Keratinocyte (primary cell): Measurements from ENCODE around the gene MYB. TPM values are rescaled to one million over a fixed set of nuclear protein-coding genes. Genes with fewer than 3 reads are reported as not detected.

ENCODE experiments used
- DNase-seq: peaks from one replicate; pipeline ENCODE4 v3.0.0-alpha.2; 2011; ENCODE audit warnings: low read depth, missing footprints, low spot score
- FAIRE-seq: peaks from 2 replicates; lab custom pipeline; 2011; peaks lifted over from hg19 to GRCh38; lab: Jason Lieb, UNC
- H2AFZ ChIP-seq: 2 replicates; pipeline ENCODE4 v1.6.0; 2012; ENCODE audit warnings: low read length, control low read depth, inconsistent platforms; ENCODE audit not compliant: control insufficient read depth
- H3K27ac ChIP-seq: 2 replicates; pipeline ENCODE4 v1.5.1; 2011; ENCODE audit warnings: low read length; ENCODE audit not compliant: control insufficient read depth, insufficient read depth
- H3K27me3 ChIP-seq: 3 replicates; pipeline ENCODE4 v1.6.0; 2011; ENCODE audit warnings: low read length; ENCODE audit not compliant: control insufficient read depth, insufficient read depth; ENCODE audit errors: extremely low read depth
- H3K36me3 ChIP-seq, 2 experiments: 2 replicates in 1 of 2; 3 replicates in 1 of 2; pipeline ENCODE4 v1.5.1; 2011; ENCODE audit warnings: low read length in 2 of 2, mild to moderate bottlenecking in 1 of 2; ENCODE audit not compliant: control insufficient read depth in 2 of 2, insufficient read depth in 2 of 2; ENCODE audit errors: extremely low read depth in 1 of 2
- H3K4me1 ChIP-seq: 3 replicates; pipeline ENCODE4 v1.5.1; 2011; ENCODE audit warnings: low read length; ENCODE audit not compliant: control insufficient read depth, insufficient read depth; ENCODE audit errors: extremely low read depth
- H3K4me2 ChIP-seq: 3 replicates; pipeline ENCODE4 v1.6.0; 2011; ENCODE audit warnings: low read depth, low read length; ENCODE audit not compliant: control insufficient read depth, insufficient read depth; ENCODE audit errors: extremely low read depth
- H3K4me3 ChIP-seq, 3 experiments: fragments of 200-600 bp in 1 of 3; sonication (generic) in 1 of 3; 2 replicates in 2 of 3; 3 replicates in 1 of 3; pipeline ENCODE4 v1.5.1; 2011 to 2016; ENCODE audit warnings: low read length in 3 of 3, mild to moderate bottlenecking in 3 of 3, control low read depth in 2 of 3, inconsistent platforms in 1 of 3, low read depth in 1 of 3, mixed read lengths in 1 of 3, mixed run types in 1 of 3, moderate library complexity in 1 of 3; ENCODE audit not compliant: control insufficient read depth in 2 of 3, insufficient read depth in 2 of 3; ENCODE audit errors: extremely low read depth in 1 of 3
- H3K79me2 ChIP-seq: 2 replicates; pipeline ENCODE4 v1.6.0; 2012; ENCODE audit warnings: low read length; ENCODE audit not compliant: control insufficient read depth, insufficient read depth
- H3K9ac ChIP-seq: 3 replicates; pipeline ENCODE4 v1.6.0; 2011; ENCODE audit warnings: low read length; ENCODE audit not compliant: control insufficient read depth, insufficient read depth; ENCODE audit errors: extremely low read depth
- H3K9me1 ChIP-seq: 3 replicates; pipeline ENCODE4 v1.6.0; 2011; ENCODE audit warnings: low read length; ENCODE audit not compliant: control insufficient read depth, insufficient read depth; ENCODE audit errors: extremely low read depth
- H3K9me3 ChIP-seq: 2 replicates; pipeline ENCODE4 v1.5.1; 2012; ENCODE audit warnings: low read depth, low read length; ENCODE audit not compliant: control insufficient read depth
- H4K20me1 ChIP-seq: 3 replicates; pipeline ENCODE4 v1.6.0; 2011; ENCODE audit warnings: low read length; ENCODE audit not compliant: control insufficient read depth, insufficient read depth; ENCODE audit errors: extremely low read depth
- EZH2 ChIP-seq: IDR thresholded peaks from one replicate; pipeline ENCODE4 v1.6.1; 2012; ENCODE audit warnings: inconsistent platforms, mild to moderate bottlenecking, low read length, moderate library complexity
- dilution Hi-C: fragments of 300-500 bp; cut with MboI; formaldehyde crosslinking; loops from one replicate; pipeline ENCODE4 v1.7.0; 2020; ENCODE audit warnings: low sequenced_read_pairs; ENCODE audit not compliant: extremely low pct_ligation_motif_present
- polyA plus RNA-seq, 5 experiments: library from polyadenylated mRNA; depleted of rRNA in 3 of 5; stranded (reverse) in 3 of 5; stranded (forward) in 1 of 5; unstranded in 1 of 5; fragments of >200 nt; gene quantifications; 1 replicate in 1 of 5; 2 replicates in 3 of 5; 3 replicates in 1 of 5; pipeline versions ENCODE4 v1.2.1 to v1.2.3, GENCODE V29; 2011 to 2012; ENCODE audit warnings: missing spikeins in 2 of 5, low read depth in 1 of 5, low replicate concordance in 1 of 5
- TF ChIP-seq, protein P1 (sequence below), 3 experiments: IDR thresholded peaks in 1 of 3; conservative IDR thresholded peaks in 1 of 3; optimal IDR thresholded peaks in 1 of 3; 2 replicates in 2 of 3; 3 replicates in 1 of 3; pipeline versions ENCODE3 to v1.5.1; 2011; ENCODE audit warnings: low read length in 3 of 3, mild to moderate bottlenecking in 3 of 3, moderate library complexity in 2 of 3, control low read depth in 1 of 3, inconsistent platforms in 1 of 3; ENCODE audit not compliant: insufficient read depth in 2 of 3; ENCODE audit errors: extremely low read depth in 1 of 3

MYB gene
- polyA plus RNA-seq, 1 donor (not counting 4 experiments of a cell fraction or from before 2014, with no cell fraction given), result 0.04 TPM

- H3K4me2 ChIP-seq, result no peak overlapping the region
- H3K9ac ChIP-seq, result no peak overlapping the region
- TF ChIP-seq, protein P1, sequence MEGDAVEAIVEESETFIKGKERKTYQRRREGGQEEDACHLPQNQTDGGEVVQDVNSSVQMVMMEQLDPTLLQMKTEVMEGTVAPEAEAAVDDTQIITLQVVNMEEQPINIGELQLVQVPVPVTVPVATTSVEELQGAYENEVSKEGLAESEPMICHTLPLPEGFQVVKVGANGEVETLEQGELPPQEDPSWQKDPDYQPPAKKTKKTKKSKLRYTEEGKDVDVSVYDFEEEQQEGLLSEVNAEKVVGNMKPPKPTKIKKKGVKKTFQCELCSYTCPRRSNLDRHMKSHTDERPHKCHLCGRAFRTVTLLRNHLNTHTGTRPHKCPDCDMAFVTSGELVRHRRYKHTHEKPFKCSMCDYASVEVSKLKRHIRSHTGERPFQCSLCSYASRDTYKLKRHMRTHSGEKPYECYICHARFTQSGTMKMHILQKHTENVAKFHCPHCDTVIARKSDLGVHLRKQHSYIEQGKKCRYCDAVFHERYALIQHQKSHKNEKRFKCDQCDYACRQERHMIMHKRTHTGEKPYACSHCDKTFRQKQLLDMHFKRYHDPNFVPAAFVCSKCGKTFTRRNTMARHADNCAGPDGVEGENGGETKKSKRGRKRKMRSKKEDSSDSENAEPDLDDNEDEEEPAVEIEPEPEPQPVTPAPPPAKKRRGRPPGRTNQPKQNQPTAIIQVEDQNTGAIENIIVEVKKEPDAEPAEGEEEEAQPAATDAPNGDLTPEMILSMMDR (optimal IDR thresholded peaks at IDR 0.05 in 1 of 3, IDR thresholded peaks at IDR 0.05 in 1 of 3, conservative IDR thresholded peaks at IDR 0.05 in 1 of 3; ENCODE audit: extremely low read depth in 1 of 3, insufficient read depth in 2 of 3, low read length in 3 of 3), result no peak
- no peak for TF ChIP-seq EZH2
- no peaks in the 10 kb centered on the region for H3K79me2 ChIP-seq
- H3K27ac ChIP-seq, result no peak overlapping the region
- DNase-seq, result no peak
- H4K20me1 ChIP-seq, result no peaks in the 10 kb centered on the region
- H3K4me1 ChIP-seq, result peaks cover 6% of the 10 kb centered on the region
- H3K27me3 ChIP-seq, result no peaks in the 10 kb centered on the region
- H3K4me3 ChIP-seq, result no peak overlapping the region
- H2AFZ ChIP-seq, result no peak overlapping the region
- no peak for FAIRE-seq
- H3K36me3 ChIP-seq, result no peaks in the 10 kb centered on the region
- no peaks in the 10 kb centered on the region for H3K9me3 ChIP-seq
- H3K9me1 ChIP-seq, result no peaks in the 10 kb centered on the region
- dilution Hi-C loops, result no loop called here
Measured at GRCh38 chr6:135217663-135218062, 36.6 kb downstream of the MYB start.

- no peak for FAIRE-seq
- no peak overlapping the region for H3K27ac ChIP-seq
- TF ChIP-seq, protein P1 (optimal IDR thresholded peaks at IDR 0.05 in 1 of 3, IDR thresholded peaks at IDR 0.05 in 1 of 3, conservative IDR thresholded peaks at IDR 0.05 in 1 of 3; ENCODE audit: extremely low read depth in 1 of 3, insufficient read depth in 2 of 3, low read length in 3 of 3), result no peak
- TF ChIP-seq EZH2, result no peak
Measured at GRCh38 chr6:135219346-135219745, 38.2 kb downstream of the MYB start.

More at GRCh38 chr6:135219346-135219745, 38.2 kb downstream of the MYB start:
- no peaks in the 10 kb centered on the region for H3K9me3 ChIP-seq
- H3K9me1 ChIP-seq, result no peaks in the 10 kb centered on the region
- DNase-seq, result no peak
- no peak overlapping the region for H3K4me2 ChIP-seq
- no peak overlapping the region for H2AFZ ChIP-seq
- H3K4me3 ChIP-seq, result no peak overlapping the region
- H3K36me3 ChIP-seq, result no peaks in the 10 kb centered on the region
- no peaks in the 10 kb centered on the region for H3K4me1 ChIP-seq
- dilution Hi-C loops, result no loop called here
- no peaks in the 10 kb centered on the region for H4K20me1 ChIP-seq
- no peaks in the 10 kb centered on the region for H3K79me2 ChIP-seq
- H3K9ac ChIP-seq, result no peak overlapping the region
- H3K27me3 ChIP-seq, result no peaks in the 10 kb centered on the region
